Measurements from ENCODE around the gene EXPH5. TPM values are rescaled to one million over a fixed set of nuclear protein-coding genes. Genes with fewer than 3 reads are reported as not detected.

The EXPH5 gene
- total RNA-seq, 1 experiment from 2014 or later: 36.3 TPM

GRCh38 chr11:108500169-108500568 is 93.4 kb downstream of the EXPH5 start:
- H3F3A ChIP-seq (ENCODE audit: insufficient read depth, low read depth): peaks cover 21% of the 10 kb centered on the region
- no peaks in the 10 kb centered on the region for H3K9me2 ChIP-seq (ENCODE audit: insufficient read depth)
- BruUV-seq (replicated peaks): no TSS peak
- H3K9me3 ChIP-seq (ENCODE audit: insufficient read depth, low read depth): no peaks in the 10 kb centered on the region
- no peak overlapping the region for H3K27ac ChIP-seq
- H3K4me3 ChIP-seq: no peak overlapping the region
- intact Hi-C loops (cut with micrococcal nuclease; ENCODE audit: unreplicated experiment): no loop called here
- H3K79me2 ChIP-seq (ENCODE audit: low read depth): peaks cover 15% of the 10 kb centered on the region
- H3K27me3 ChIP-seq (ENCODE audit: insufficient read depth, low read depth): no peaks in the 10 kb centered on the region
- CTCF ChIA-PET: no interaction called here
- H2AFZ ChIP-seq: no peak overlapping the region
- no peak for DNase-seq
- POLR2A ChIA-PET (ENCODE audit: unreplicated experiment): no interaction called here
- H4K20me1 ChIP-seq (ENCODE audit: insufficient read depth): no peaks in the 10 kb centered on the region
- H3K36me3 ChIP-seq (ENCODE audit: low read depth): no peaks in the 10 kb centered on the region
- TF ChIP-seq EZH2 (IDR thresholded peaks at IDR 0.05; ENCODE audit: low read depth) (no peak), CTCF (conservative IDR thresholded peaks at IDR 0.05) (no peak)
- H3K4me2 ChIP-seq: no peak overlapping the region
- H3K4me1 ChIP-seq (replicated peaks; ENCODE audit: insufficient read depth): peaks cover 22% of the 10 kb centered on the region

DNA sequence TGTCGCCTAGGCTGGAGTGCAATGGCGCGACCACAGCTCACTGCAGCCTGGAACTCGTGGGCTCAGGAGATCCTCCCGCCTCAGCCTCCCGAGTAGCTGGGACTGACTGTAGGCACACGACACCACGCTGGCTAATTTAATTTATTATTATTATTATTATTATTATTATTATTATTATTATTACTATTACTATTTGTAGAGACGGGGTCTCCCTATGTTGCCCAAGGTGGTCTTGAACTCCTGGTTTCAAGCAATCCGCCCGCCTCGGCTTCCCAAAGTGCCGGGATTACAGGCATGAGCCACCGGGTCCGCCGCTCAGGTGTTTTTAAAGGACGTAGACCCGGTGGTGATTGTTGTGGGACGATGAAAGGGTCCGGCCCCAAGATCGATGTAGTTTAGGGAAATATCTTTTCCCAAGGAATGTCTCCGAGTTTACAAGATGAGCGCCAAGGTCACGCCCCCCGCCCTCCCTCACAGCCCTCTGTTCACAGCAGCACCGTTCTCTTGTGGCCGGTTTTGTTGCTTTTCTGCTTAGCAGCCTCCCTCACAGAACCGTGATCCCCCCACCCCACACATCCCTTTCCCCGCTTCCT is 94.7 kb downstream of the EXPH5 start:
- no peak for DNase-seq
- H2AFZ ChIP-seq: peak overlapping the region; percentile 93
- H3K4me2 ChIP-seq: peak overlapping the region; percentile 81
- H3K79me2 ChIP-seq (ENCODE audit: low read depth): peaks cover 27% of the 10 kb centered on the region
- no peaks in the 10 kb centered on the region for H3K27me3 ChIP-seq (ENCODE audit: insufficient read depth, low read depth)
- H3K9me3 ChIP-seq (ENCODE audit: insufficient read depth, low read depth): no peaks in the 10 kb centered on the region
- TF ChIP-seq CTCF (conservative IDR thresholded peaks at IDR 0.05): no peak
- TF ChIP-seq EZH2 (IDR thresholded peaks at IDR 0.05; ENCODE audit: low read depth): no peak
- peaks cover 21% of the 10 kb centered on the region for H3F3A ChIP-seq (ENCODE audit: insufficient read depth, low read depth)
- H3K36me3 ChIP-seq (ENCODE audit: low read depth): no peaks in the 10 kb centered on the region
- peaks cover 24% of the 10 kb centered on the region for H3K4me1 ChIP-seq (replicated peaks; ENCODE audit: insufficient read depth)
- no TSS peak for BruUV-seq (replicated peaks)
- peak overlapping the region; percentile 78; the same call in 1 of the 2 replicates for H3K4me3 ChIP-seq
- H3K27ac ChIP-seq: peak overlapping the region; percentile 87
- POLR2A ChIA-PET (ENCODE audit: unreplicated experiment): interaction anchor here (0.6 kb wide), 1 partner anchor 355 kb away, joined by 17 read pairs; no protein-coding TSS in a partner anchor
- intact Hi-C loops (cut with micrococcal nuclease; ENCODE audit: unreplicated experiment): no loop called here
- no peaks in the 10 kb centered on the region for H3K9me2 ChIP-seq (ENCODE audit: insufficient read depth)
- CTCF ChIA-PET: no interaction called here
- H4K20me1 ChIP-seq (ENCODE audit: insufficient read depth): no peaks in the 10 kb centered on the region

GRCh38 chr11:108498046-108498815 is 95.3 kb downstream of the EXPH5 start, which contains the start of gene POGLUT3:
Gene POGLUT3 (minus strand): TSS chr11:108498384. CDS start chr11:108498366, 18 bp downstream.
- Histone ChIP-seq H3K9me2 (ENCODE audit: insufficient read depth) (no peaks in the 10 kb centered on the region), H3K27ac (peak within 1 kb of the TSS; percentile 87), H3K4me3 (peak within 1 kb of the TSS; percentile 78), H3K36me3 (ENCODE audit: low read depth) (no peaks in the 10 kb centered on the region), H3K79me2 (ENCODE audit: low read depth) (peaks cover 29% of the 10 kb centered on the region), H3K4me2 (peak within 1 kb of the TSS; percentile 81), H4K20me1 (ENCODE audit: insufficient read depth) (no peaks in the 10 kb centered on the region), H2AFZ (peak within 1 kb of the TSS; percentile 93), H3F3A (ENCODE audit: insufficient read depth, low read depth) (peaks cover 21% of the 10 kb centered on the region), H3K4me1 (replicated peaks; ENCODE audit: insufficient read depth) (peaks cover 24% of the 10 kb centered on the region), H3K27me3 (ENCODE audit: insufficient read depth, low read depth) (no peaks in the 10 kb centered on the region), H3K9me3 (ENCODE audit: insufficient read depth, low read depth) (no peaks in the 10 kb centered on the region)
- POLR2A ChIA-PET (ENCODE audit: unreplicated experiment): interaction anchor here (0.6 kb wide), 2 partner anchors 18 to 356 kb away, joined by 3 to 17 read pairs; no protein-coding TSS in a partner anchor
- DNase-seq: peak in 1 of 2 experiments; percentile 61
- TF ChIP-seq EZH2 (IDR thresholded peaks at IDR 0.05; ENCODE audit: low read depth): no peak
- no peak for TF ChIP-seq CTCF (conservative IDR thresholded peaks at IDR 0.05)
- BruUV-seq (replicated peaks): no TSS peak
- intact Hi-C loops (cut with micrococcal nuclease; ENCODE audit: unreplicated experiment): no loop called here
- CTCF ChIA-PET: interaction anchor here (0.6 kb wide), 1 partner anchor 90 kb away, joined by 4 read pairs; no protein-coding TSS in a partner anchor
